Measurements from ENCODE around the gene TGFB2.
"Not testable (repeated sequence)": the region's sequence is repeated elsewhere in the genome, so short reads cannot be mapped to it uniquely, and the experiment has no call there.

TGFB2 gene

DNA sequence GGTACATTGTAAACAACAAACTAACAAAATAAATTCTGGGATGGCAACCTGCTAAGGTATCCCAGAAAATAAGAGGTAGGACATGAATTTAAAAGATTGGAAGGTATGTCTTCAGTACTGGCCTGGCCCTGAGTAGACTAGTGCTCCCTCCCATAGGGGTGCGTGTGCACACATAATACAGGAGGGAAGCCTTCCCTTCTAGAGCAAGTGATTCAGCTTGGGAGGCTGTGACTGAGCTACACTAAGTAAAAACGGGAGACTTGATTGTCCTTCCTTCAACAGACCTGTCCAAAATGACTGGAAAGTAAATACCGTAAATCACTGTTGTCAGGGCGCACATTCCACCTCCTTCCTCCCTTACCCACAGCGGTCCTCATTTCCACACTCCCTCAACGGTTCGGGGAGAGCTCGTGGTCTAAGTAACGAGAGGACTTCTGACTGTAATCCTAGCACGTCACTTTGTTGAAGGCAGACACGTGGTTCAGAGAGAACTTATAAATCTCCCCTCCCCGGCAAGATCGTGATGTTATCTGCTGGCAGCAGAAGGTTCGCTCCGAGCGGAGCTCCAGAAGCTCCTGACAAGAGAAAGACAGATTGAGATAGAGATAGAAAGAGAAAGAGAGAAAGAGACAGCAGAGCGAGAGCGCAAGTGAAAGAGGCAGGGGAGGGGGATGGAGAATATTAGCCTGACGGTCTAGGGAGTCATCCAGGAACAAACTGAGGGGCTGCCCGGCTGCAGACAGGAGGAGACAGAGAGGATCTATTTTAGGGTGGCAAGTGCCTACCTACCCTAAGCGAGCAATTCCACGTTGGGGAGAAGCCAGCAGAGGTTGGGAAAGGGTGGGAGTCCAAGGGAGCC is at the start of gene TGFB2:
Gene TGFB2 (plus strand): TSS at position 523 of the 859 bp plus-strand sequence. CDS start 1,366 bp downstream, outside the sequence.
- peak in 9 of 14 donors; percentile 20 to 71 (median 54) for DNase-seq

DNA sequence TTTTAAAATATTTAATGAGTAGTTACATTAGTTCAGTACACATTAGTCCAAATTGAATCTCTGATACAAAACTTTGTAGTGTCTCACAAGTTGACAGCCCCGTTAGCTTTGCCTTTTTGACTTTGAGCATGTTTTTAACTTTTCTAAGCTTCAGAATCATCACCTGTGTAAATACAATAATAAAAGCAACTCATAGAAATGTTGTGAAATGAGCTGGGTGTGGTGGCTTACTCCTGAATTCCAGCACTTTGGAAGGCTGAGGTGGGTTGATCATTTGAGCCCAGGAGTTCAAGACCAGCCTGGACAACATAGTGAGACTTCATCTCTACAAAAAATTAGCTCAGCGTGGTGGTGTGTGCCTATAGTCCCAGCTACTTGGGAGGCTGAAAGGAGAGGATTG is 49.0 kb upstream of the TGFB2 start:
- no peak for DNase-seq

DNA sequence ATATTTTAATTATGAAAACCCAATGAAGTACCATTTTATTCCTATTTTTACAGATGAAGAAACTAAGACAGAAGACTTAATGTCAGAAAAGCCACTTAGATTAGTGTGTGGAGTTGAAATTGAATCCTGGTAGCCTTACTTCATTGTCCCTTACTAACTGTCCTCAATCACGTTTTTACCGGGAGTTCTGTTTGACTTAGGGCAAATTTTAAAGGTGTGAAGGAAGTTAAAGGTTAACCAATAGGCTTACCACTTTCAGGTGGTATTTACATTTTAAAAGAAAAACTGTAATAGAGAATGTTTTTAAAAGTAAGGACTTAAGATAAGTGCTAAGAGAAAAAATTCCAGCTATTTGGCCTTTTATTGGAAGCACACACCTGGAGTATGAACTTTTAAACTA is 47.7 kb upstream of the TGFB2 start:
- no peak for DNase-seq

DNA sequence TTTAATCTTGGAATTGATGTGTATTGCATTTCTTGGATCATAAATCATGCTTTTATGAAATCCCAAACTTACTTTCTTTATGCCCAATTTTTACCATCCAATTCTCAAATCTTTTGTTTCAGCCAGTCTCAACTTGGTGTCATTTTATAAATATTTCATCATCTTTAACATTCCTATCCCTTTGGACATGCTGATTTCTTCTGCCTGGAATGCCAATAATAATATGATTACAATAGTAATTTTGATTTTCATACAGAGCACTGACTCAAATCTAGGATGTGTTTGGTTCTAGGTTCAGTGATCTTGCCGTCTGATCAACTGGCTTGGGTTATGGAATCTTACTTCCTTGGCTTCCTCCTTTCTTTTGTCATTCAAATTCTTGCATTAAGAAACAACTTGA is 47.3 kb upstream of the TGFB2 start:
- no peak for DNase-seq

DNA sequence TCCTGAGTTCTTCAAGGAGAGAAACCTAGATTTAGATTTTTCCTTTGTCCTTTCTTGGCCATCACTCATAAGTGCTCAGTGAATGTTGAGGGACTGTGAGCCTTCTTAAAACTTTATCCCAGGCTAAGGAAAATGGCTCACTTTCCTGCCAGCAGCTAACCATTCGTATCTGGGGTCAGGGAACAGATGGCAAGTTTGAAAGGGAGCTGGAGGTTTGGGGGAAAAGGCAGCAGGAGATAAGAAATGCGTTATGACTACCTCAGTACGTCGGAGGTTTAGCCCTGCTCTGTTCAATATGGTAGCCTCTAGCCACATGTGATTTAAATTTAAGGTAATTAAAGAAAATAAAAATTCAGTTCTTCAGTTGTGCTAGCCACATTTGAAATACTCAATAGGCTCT is 46.7 kb upstream of the TGFB2 start:
- no peak for DNase-seq

DNA sequence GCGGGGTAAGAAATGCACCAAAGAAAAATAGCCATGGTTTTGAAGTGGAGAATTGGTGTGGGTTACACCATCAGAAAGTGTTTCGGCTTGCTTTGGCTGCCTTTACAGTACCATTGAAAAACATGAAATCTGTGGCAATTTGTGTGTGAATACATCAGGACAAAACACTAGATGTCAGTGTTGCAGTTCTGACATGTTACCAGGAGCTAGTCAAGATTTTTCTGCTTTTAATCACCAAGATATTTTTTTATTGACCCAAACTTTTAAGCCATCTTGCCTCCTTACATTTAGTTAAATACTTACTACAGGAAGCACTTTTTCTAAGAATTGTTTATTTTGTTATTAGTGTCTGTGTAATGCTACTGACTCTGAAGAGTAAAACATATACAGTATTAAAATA is 45.7 kb upstream of the TGFB2 start:
- DNase-seq = no peak

DNA sequence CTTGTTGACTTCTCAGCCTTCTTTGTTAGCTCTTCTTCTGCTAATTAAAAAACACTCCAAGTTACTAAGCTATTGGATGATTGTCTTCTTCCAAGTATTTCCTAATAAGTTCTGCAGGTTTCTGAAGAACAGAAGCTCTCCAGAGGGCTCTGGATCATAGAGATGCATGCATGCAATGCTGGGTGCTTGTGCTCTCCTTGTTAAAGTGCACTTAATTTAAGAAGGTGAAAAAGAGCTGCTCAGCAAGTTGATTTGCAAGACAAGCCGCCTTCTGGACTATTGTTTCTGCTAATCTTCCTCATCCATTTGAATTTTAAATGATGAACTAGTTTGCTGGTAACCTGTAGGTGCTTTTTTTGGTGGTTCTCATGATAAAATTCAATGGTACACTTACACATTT is 43.9 kb upstream of the TGFB2 start:
- DNase-seq = no peak

DNA sequence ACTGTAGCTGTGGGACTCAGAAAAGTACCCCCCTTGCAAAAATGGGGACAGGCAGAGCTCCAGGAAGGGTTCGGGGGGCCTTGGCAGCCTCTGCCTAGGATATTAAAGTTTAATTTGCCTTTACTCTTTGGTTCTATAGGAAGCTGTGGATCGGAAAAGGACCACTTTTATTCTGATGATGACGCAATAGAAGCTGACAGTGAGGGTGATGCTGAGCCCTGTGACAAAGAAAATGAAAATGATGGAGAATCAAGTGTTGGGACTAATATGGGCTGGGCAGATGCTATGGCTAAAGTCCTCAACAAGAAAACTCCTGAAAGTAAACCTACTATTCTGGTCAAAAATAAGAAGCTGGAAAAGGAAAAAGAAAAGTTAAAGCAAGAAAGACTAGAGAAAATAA is 43.0 kb upstream of the TGFB2 start:
- no peak for DNase-seq

DNA sequence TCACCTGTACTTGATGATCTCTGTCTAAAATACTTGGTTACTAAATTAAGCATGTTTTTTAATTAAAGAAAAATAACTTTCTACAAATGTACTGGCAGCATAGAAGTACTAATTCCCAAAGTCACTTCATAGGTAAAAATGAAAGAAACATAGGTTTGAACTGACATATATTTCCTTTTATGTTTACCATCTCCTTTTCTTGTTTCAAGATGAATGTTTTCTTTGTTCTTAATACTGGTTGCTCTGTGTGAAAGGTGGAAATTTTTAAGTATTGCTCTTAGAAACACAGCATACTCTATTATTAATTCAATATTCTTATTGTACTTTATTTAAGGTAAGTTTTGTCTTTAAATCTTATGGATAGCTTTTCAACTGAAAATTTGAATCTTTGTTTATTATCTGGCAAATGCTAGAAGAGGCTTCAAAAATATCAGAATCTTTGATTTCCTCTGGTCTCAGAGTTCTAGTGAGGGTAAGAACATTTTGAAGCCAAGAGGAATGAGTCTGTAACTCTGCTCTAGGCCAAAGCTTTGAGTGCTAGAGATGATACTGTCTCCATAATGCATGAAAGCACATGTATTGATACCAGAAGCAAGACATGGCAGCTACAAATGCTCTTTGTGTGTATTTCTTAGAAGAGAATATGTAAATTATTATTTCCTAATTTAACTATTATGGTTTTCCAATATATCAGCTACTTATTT is 41.8 kb upstream of the TGFB2 start:
- no peak for DNase-seq

DNA sequence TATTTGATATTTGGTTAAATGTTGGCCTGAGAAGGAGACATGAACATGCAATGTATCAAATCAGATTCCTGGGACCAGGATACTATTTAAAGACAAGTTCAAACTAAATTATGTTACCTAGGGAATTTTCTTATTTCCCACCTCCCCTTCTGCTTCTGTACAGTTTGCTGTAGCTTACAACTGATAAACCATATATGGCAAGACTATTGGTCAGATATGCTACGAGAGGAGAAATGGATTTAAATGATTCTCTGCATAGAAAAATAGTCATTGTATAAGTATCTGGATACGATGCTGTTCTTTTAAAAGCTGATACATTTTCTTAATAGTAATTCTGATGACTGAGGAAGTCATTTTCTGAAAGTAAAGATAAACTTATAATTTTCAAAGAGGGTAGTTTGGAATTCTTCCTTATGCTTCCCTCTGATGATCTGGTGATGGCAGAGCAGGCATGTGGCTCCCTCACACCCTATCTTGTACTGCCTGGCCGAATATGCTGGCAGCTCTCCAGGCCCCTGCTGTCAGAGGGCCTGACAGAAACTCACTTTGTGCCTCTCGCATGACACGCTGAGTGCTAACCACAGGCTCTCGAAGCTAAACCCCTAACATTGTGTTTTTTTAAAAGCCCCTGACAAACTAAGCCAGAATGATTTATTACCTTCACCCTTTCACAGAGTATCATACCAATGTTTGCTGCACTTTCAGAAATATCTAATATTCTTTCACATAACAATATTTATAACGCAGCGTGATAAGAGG is 40.7 kb upstream of the TGFB2 start:
- peak in 1 of 14 donors; percentile 11 for DNase-seq

DNA sequence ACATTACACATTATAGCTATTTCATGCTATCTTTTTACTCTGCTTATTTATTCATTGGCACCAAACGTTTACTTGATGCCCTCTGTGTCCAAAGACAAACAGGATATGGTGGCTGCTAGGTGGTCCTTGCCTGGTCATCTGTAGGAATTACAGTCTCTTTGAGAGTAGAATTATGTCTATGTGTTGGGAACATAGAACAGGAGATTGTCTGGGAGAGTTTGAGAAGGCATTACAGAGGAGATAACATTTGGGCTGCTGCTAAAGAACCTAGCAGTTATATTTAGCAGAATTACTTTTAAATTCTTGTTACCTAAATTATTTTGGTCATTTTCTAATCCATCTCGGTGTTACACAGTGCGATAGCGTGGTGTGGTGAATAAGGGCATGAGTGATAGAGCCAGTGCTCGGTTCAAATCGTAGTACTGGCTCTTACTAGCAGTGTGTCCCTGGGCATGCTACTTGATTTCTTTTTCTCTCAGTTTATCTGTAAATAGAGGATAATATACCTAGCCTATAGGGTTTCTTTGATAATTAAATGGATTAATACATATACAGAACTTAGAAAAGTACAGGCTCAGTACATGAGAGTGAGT is 39.6 kb upstream of the TGFB2 start:
- no peak for DNase-seq

DNA sequence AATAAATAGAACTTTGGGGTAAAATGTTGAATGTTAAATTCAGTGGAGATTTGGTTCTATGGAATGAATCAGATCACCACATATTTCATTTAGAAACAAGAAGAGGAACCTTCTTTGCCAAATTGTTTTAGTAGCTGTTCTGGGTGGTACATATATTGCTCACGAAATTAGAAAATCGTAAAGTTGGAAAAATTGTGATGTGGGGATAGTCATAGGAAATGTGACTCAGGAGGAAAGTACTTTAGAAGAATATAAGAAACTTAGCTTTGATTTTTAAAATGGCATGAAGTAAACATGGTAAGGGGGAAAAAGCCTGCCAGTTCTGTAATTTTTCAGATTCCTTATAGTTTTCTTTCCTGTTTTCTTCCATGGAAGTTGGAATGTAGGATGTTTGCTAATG is 32.6 kb upstream of the TGFB2 start:
- no peak for DNase-seq

DNA sequence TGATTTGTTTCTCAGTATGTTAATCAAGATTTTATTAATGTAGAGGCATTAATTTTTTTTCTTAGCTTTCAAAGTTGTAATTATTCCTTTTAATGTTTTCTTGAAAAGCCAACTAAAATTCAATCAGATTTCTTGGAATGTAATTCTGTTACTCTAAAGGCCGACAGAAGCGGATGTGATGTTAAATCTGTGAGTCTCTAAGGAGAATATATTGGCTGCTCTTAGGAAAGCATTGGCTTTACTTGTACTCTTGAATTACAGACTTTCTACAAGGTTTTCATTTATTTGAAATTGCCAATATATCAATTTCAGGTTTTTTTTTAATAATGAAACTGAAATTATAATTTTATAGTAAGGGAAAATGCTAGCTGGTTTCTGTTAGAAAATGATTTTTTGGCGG is 30.8 kb upstream of the TGFB2 start:
- DNase-seq = no peak

DNA sequence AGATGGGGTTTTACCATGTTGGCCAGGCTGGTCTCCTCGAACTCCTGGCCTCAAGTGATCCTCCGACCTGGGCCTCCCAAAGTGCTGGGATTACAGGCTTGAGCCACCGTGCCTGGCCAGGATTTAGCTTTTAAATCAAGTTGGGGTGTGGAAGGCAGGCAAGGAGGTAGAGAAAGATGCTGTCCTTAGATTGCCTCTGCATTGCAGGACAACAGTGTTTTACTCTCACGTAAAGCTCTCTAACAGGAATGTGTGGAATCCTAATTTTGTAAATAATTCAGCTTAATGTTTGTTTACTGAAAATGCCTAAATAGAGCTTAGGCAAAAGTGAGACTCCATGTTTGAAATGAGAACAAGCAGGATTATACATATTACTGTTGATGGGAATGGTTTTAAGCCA is 29.5 kb upstream of the TGFB2 start:
- no peak for DNase-seq

DNA sequence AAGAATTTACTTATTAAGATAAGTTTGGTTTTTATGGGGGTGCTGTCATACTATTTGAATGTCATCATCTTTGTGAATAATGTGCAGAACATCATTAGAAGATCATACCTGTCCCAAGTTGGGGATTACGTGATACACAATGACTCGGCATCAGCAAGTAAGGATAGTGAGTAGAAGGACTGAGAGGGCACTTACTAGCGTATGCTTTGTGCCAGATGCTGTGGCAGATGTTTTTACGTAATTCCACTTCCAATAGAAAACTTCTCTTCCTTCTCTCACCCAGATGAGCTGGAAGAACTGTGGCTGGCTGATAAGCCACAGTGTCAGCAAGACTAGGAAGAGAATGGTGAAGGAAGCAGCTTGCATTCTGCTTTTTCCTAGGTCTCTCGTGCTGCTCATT is 28.1 kb upstream of the TGFB2 start:
- DNase-seq = no peak

DNA sequence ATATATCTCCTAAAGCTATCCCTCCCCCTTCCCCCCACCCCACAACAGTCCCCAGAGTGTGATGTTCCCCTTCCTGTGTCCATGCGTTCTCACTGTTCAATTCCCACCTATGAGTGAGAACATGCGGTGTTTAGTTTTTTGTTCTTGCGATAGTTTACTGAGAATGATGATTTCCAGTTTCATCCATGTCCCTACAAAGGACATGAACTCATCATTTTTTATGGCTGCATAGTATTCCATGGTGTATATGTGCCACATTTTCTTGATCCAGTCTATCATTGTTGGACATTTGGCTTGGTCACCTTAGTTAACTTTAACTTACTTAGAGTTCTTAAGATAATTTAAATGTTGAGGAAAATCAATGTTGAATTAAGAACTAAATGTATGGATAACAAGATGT is 25.0 kb upstream of the TGFB2 start:
- not testable (repeated sequence) for DNase-seq

DNA sequence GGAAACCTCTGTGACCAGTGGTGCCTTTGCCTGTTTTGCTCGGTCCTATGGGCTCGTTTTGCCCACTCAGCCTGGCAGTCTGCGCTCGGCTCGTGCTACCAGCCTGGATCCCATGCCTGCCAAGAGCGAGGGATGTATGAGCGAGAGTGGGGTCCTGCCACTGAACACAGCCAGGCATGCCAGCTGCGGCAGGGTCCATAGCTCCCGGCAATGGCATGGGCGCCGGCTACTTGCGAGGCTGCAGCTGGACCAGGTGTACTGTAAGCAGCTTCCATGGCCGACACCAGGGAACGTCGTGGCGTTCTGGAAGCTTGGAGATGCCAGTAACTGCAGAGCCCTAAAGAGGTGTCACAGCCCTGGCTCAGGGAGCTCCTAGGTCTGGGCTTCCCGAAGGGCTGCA is 22.4 kb upstream of the TGFB2 start:
- DNase-seq = no peak

DNA sequence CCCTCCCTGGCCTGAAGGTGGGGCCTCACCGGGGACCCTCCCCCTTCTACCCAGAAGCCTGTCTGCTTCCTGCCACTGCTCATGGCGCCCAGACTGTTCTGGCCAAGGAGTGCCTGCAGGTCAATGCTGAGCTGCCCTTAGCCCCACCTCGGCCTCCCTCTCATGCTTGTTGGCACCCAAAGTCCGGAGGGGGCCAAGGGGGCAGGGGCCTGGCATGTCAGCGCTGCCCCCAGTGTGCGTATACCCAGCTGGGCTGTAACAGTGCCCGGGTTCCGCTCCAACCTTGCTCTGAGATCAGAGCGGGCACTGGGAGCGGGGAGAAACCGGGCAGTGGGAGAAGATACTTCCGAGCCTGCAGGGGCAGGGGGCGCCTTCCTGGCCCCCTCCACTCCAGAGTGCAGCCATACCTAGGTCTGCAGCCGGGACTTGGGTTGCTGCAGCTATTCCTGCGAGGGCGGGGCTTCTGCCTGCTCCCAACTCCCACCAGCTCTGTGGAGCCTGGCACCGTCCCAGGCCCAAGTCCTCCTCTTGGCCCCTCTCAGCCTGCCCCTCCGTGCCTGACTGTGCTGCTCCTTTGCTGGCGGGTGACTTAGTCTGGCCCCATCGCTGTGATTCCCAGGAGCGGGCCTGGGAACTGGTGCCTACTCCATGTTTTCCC is 21.4 kb upstream of the TGFB2 start:
- no peak for DNase-seq

DNA sequence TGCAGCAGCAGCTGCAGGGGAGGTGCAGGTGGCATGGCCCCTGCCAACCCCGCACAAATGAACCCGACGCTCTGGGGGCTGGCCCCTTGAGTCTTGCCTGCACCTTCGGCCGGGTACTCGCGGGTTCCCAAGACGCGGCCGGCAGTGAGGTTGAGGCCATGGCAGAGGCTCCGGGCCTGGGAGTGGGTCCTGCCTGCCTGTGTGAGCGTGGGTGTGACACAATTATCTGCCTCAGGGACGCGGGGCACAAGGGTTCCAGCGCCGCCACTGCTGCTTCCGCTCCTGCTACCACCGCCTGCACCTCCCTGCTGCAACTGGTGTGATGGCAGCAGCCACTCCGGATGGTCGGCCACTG is 20.9 kb upstream of the TGFB2 start:
- no peak for DNase-seq

DNA sequence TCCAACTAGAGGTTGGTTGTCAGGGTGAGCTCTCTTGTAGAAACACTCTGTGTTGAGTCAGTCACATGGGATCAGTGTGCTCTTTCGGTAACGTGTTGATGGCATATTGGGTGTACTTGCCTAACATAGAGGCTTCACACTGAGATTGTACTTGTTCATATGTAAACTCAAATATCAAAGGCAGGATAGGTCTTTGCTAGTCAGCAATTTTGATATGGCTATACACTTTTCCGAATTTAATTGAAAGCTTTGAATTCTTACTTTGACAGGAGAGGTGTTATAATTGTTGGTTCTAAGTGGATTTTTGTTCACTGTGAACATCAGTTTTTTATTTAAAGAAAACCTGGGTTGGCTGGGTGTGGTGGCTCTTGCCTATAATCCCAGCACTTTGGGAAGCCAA is 16.4 kb upstream of the TGFB2 start:
- DNase-seq = no peak

DNA sequence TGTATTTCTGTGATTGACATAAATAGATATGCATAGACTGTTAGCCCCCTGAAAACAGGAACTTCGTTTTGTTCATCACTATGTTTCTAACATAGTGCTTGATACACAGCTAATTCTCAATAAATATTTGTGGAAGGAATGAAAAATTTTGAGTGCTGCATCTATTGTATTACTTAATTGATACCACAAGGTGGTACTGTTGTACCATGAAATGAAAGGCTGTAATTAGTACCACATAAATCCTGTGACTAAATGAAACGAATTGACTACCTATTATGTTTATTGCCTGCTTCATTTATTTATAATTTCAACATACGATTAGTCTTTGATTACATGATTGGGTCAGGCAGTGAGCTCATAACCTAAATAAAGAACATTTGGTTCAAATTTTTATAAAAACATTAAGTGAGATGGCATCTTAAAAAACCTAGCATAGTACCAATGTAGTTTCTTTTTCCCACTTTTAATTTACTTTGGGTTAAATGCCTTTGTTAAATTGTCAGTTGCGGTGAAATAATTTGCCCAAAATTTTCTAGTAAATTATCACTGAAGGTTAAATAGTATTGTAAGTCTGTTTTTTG is 15.0 kb upstream of the TGFB2 start:
- peak in 1 of 14 donors; percentile 7 for DNase-seq

DNA sequence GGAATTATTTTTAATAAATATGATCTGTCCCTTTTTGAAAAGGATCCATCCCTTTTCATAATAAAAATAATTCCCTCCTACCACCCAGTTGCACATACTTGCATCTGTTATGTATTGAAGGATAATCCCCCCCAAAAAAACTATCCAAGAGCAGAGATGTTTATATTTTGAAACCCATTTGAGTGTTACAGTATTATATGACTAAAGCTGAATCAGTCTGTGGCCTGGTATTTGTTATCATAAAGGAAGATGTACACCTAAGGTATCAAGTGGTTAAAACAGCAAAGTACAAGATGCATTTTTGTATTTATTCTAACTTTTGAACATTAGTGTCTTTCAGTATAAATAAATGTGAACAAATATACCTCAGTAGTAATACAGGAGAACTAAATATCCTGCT is 12.7 kb upstream of the TGFB2 start:
- no peak for DNase-seq
